ENCODE results near the gene SCYGR2. TPM values are rescaled to one million over a fixed set of nuclear protein-coding genes. Genes with fewer than 3 reads are reported as not detected.

The SCYGR2 gene
- polyA plus RNA-seq, 1 of the 3 experiments (the other 2 are of a cell fraction): not detected

DNA sequence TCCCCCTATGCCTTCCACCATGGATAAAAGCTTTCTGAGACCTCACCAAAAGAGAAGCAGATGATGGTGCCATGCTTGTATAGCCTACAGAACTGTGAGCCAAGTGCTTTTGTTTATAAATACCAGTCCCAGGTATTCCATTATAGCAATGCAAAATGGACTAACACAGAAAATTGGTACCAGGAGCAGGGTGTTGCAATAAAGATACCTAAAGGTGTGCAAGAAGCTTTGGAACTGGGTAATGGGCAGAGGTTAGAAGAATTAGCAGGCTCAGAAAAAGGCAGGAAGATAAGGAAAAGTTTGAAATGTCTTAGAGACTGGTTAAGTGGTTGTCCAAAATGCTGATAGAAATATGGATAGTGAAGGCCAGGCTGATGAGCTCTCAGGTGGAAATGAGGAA, 16.3 kb upstream of the SCYGR2 start:
- no peaks in the 10 kb centered on the region for H3K36me3 ChIP-seq (replicated peaks in 1 of 2; ENCODE audit: control insufficient read depth in 1 of 2, insufficient read depth in 2 of 2, low read length in 1 of 2)
- no peaks in the 10 kb centered on the region; a peak in 1 of 4 replicates for H3K4me1 ChIP-seq (ENCODE audit: control insufficient read depth in 1 of 2, insufficient read depth in 2 of 2, low read depth in 1 of 2, low read length in 1 of 2)
- H3K79me2 ChIP-seq (ENCODE audit: insufficient read depth): no peaks in the 10 kb centered on the region
- DNase-seq: no peak
- H4K20me1 ChIP-seq (ENCODE audit: insufficient read depth): no peaks in the 10 kb centered on the region
- no peaks in the 10 kb centered on the region for H3F3A ChIP-seq (replicated peaks; ENCODE audit: insufficient read depth)
- H3K27ac ChIP-seq (ENCODE audit: low read depth in 2 of 2, low read length in 1 of 2): no peak overlapping the region
- H3K9me3 ChIP-seq: 0 out of 2 replicates have a peak, but pooled peaks cover 3% of the 10 kb centered on the region
- H3K4me3 ChIP-seq (ENCODE audit: low read depth in 2 of 2, low read length in 1 of 2): no peak overlapping the region
- no peaks in the 10 kb centered on the region; the same call in 1 of the 2 replicates for H3K27me3 ChIP-seq (ENCODE audit: insufficient read depth)
- ChIA-PET CTCF (no interaction called here), POLR2A (no interaction called here)
- H3K4me2 ChIP-seq: no peak overlapping the region
- TF ChIP-seq, protein P1, sequence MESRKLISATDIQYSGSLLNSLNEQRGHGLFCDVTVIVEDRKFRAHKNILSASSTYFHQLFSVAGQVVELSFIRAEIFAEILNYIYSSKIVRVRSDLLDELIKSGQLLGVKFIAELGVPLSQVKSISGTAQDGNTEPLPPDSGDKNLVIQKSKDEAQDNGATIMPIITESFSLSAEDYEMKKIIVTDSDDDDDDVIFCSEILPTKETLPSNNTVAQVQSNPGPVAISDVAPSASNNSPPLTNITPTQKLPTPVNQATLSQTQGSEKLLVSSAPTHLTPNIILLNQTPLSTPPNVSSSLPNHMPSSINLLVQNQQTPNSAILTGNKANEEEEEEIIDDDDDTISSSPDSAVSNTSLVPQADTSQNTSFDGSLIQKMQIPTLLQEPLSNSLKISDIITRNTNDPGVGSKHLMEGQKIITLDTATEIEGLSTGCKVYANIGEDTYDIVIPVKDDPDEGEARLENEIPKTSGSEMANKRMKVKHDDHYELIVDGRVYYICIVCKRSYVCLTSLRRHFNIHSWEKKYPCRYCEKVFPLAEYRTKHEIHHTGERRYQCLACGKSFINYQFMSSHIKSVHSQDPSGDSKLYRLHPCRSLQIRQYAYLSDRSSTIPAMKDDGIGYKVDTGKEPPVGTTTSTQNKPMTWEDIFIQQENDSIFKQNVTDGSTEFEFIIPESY (IDR thresholded peaks at IDR 0.05; ENCODE audit: borderline replicate concordance, low read depth): no peak
- TF ChIP-seq JUND (IDR thresholded peaks at IDR 0.05) (no peak), TAF1 (IDR thresholded peaks at IDR 0.05; ENCODE audit: borderline replicate concordance, low read depth, low read length) (no peak), SIN3A (IDR thresholded peaks at IDR 0.05; ENCODE audit: borderline replicate concordance, low read depth, low read length) (no peak), NFIC (IDR thresholded peaks at IDR 0.05; ENCODE audit: borderline replicate concordance) (no peak), RAD21 (IDR thresholded peaks at IDR 0.05; ENCODE audit: low read length) (no peak), FOXM1 (IDR thresholded peaks at IDR 0.05; ENCODE audit: low read depth) (no peak), YY1 (IDR thresholded peaks at IDR 0.05; ENCODE audit: low read depth) (no peak), EP300 (IDR thresholded peaks at IDR 0.05; ENCODE audit: borderline replicate concordance in 1 of 2, low read depth in 1 of 2, low read length in 1 of 2) (no peak), GATA2 (CRISPR knock-in tag; IDR thresholded peaks at IDR 0.05) (no peak), ELF1 (IDR thresholded peaks at IDR 0.05) (no peak), RFX5 (IDR thresholded peaks at IDR 0.05; ENCODE audit: low read length) (no peak), TCF12 (IDR thresholded peaks at IDR 0.05) (no peak), TEAD4 (IDR thresholded peaks at IDR 0.05; ENCODE audit: borderline replicate concordance, insufficient read depth) (no peak), MXI1 (IDR thresholded peaks at IDR 0.05; ENCODE audit: low read depth, low read length) (no peak), NRF1 (IDR thresholded peaks at IDR 0.05; ENCODE audit: low read depth, low read length) (no peak)
- TF ChIP-seq, protein P2, sequence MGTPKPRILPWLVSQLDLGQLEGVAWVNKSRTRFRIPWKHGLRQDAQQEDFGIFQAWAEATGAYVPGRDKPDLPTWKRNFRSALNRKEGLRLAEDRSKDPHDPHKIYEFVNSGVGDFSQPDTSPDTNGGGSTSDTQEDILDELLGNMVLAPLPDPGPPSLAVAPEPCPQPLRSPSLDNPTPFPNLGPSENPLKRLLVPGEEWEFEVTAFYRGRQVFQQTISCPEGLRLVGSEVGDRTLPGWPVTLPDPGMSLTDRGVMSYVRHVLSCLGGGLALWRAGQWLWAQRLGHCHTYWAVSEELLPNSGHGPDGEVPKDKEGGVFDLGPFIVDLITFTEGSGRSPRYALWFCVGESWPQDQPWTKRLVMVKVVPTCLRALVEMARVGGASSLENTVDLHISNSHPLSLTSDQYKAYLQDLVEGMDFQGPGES (IDR thresholded peaks at IDR 0.05; ENCODE audit: low read depth, low read length): no peak
- TF ChIP-seq, protein P3, sequence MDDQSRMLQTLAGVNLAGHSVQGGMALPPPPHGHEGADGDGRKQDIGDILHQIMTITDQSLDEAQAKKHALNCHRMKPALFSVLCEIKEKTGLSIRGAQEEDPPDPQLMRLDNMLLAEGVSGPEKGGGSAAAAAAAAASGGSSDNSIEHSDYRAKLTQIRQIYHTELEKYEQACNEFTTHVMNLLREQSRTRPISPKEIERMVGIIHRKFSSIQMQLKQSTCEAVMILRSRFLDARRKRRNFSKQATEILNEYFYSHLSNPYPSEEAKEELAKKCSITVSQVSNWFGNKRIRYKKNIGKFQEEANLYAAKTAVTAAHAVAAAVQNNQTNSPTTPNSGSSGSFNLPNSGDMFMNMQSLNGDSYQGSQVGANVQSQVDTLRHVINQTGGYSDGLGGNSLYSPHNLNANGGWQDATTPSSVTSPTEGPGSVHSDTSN (IDR thresholded peaks at IDR 0.05): no peak
- no peak overlapping the region for H3K9ac ChIP-seq
- no peaks in the 10 kb centered on the region for H3K9me2 ChIP-seq
- H2AFZ ChIP-seq (ENCODE audit: low read depth): no peak overlapping the region
